Upper lobe of right lung (tissue), 1 donor: Measurements from ENCODE around the gene APCDD1. TPM values are rescaled to one million over a fixed set of nuclear protein-coding genes. Genes with fewer than 3 reads are reported as not detected.
"Not testable (repeated sequence)": the region's sequence is repeated elsewhere in the genome, so short reads cannot be mapped to it uniquely, and the experiment has no call there.

Experiments
- ATAC-seq: fragments of 200-7000 bp; cut with Tn5 transposase; one replicate; pipeline ENCODE4 v1.9.1; 2020; ENCODE audit warnings: mild to moderate bottlenecking, moderate library complexity
- DNase-seq: peaks from one replicate; pipeline ENCODE4 v3.0.0-alpha.2; 2020
- H3K27ac ChIP-seq: fragments of 200-600 bp; one replicate; pipeline ENCODE4 v1.8.0; 2022
- H3K27me3 ChIP-seq: fragments of 200-600 bp; one replicate; pipeline ENCODE4 v1.8.0; 2022; ENCODE audit warnings: mild to moderate bottlenecking
- H3K36me3 ChIP-seq: fragments of 200-600 bp; one replicate; pipeline ENCODE4 v1.8.0; 2022
- H3K4me1 ChIP-seq: fragments of 200-600 bp; one replicate; pipeline ENCODE4 v1.8.0; 2022
- H3K4me3 ChIP-seq: fragments of 200-600 bp; one replicate; pipeline ENCODE4 v1.8.0; 2022; ENCODE audit warnings: mild to moderate bottlenecking
- H3K9me3 ChIP-seq: fragments of 200-600 bp; one replicate; pipeline ENCODE4 v1.8.0; 2022
- intact Hi-C: fragments of 100-400 bp; cut with DNase I; formaldehyde crosslinking; loops from one replicate; pipeline ENCODE4 v1.11.0; 2022
- total RNA-seq: library from RNA; stranded (reverse); fragmentation: NEBNext Ultra II Directional; extraction: Animal tissue kit (Norgen Biotek cat#: 25700); gene quantifications from one replicate; pipeline ENCODE4 v1.2.1, GENCODE V29; 2021
- TF ChIP-seq, protein P1 (sequence below): fragments of 200-600 bp; IDR thresholded peaks from one replicate; pipeline ENCODE4 v1.8.0; 2022; ENCODE audit warnings: antibody characterized with exemption
- donor health status: DM: no; HTN: yes; CAD: no; lungs with severe emphysema.

APCDD1 gene
- total RNA-seq, 1 donor from 2014 or later = 27.6 TPM

DNA sequence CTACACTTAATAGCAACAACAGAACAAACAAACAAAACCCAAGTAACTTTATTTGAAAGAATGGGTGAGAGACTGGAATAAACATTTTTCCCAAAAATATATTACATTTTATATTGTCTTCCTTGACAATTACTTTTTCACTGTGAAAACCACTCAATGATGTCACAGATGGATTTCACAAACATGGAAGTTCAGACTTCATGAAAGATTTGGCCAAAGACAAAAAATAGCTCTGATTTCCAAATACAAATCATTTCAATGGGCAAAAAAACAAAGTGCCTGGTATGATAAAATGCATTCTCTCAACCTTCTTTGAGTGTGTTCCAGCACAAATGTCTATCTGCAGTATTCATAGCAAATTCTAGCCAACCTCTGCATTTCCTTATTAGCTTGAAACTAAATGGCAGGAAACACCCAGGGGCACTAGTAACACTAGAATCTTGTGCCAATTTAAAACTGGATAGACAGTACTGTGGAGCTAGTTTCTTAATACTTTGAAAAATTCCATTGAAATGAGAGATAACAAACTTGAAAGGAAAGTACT lies 42.8 kb downstream of the APCDD1 start:
- TF ChIP-seq, protein P1, sequence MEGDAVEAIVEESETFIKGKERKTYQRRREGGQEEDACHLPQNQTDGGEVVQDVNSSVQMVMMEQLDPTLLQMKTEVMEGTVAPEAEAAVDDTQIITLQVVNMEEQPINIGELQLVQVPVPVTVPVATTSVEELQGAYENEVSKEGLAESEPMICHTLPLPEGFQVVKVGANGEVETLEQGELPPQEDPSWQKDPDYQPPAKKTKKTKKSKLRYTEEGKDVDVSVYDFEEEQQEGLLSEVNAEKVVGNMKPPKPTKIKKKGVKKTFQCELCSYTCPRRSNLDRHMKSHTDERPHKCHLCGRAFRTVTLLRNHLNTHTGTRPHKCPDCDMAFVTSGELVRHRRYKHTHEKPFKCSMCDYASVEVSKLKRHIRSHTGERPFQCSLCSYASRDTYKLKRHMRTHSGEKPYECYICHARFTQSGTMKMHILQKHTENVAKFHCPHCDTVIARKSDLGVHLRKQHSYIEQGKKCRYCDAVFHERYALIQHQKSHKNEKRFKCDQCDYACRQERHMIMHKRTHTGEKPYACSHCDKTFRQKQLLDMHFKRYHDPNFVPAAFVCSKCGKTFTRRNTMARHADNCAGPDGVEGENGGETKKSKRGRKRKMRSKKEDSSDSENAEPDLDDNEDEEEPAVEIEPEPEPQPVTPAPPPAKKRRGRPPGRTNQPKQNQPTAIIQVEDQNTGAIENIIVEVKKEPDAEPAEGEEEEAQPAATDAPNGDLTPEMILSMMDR = no peak
- intact Hi-C loops = no loop called here
- DNase-seq = no peak
- ATAC-seq = no peak
- H3K4me1 ChIP-seq = no peaks in the 10 kb centered on the region
- no peaks in the 10 kb centered on the region for H3K36me3 ChIP-seq
- no peak overlapping the region for H3K27ac ChIP-seq
- no peaks in the 10 kb centered on the region for H3K27me3 ChIP-seq
- H3K4me3 ChIP-seq = no peak overlapping the region
- H3K9me3 ChIP-seq = no peaks in the 10 kb centered on the region

DNA sequence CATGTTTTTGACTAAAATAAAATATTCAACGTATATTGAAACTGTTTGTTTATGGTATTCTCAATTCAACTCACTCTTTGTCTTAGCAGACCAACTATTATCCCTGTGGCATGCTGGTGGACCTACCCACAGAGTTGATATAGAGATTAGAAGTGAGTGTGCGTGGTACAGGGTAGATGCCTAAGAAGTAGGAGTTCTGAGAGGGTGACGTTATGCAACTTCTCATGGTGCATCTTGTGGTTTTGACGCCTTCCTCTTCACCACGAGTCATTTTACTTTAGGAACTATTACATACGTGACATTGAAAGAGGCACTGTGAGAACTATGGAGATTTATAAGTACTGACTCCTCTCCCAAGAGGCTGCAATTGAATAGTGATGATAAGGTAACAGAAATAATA lies 44.8 kb downstream of the APCDD1 start:
- no peaks in the 10 kb centered on the region for H3K27me3 ChIP-seq
- H3K36me3 ChIP-seq = no peaks in the 10 kb centered on the region
- DNase-seq (no peak), ATAC-seq (peak; percentile 76)
- no peak overlapping the region for H3K4me3 ChIP-seq
- no peaks in the 10 kb centered on the region for H3K4me1 ChIP-seq
- TF ChIP-seq, protein P1 = no peak
- no peak overlapping the region for H3K27ac ChIP-seq
- intact Hi-C loops = no loop called here
- H3K9me3 ChIP-seq = no peaks in the 10 kb centered on the region

DNA sequence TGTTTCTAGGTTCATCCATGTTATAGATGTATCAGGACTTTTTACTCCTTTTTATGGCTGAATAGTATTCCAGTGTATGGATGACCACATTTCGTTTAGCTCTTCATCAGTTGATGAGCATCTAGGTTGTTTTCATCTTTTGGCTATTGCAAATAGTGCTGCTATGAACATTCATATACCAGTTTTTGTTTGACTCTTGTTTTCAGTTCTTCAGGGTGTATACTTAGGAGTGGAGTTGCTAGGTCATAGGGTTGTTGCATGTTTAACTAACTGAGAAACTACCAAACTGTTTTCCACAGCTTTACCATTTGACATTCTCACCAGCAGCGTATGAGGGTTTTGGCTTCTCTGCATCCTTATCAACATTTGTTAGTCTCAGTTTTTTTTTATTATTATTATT lies 45.6 kb downstream of the APCDD1 start:
- H3K9me3 ChIP-seq = no peaks in the 10 kb centered on the region
- no peaks in the 10 kb centered on the region for H3K27me3 ChIP-seq
- no peaks in the 10 kb centered on the region for H3K4me1 ChIP-seq
- no peak overlapping the region for H3K27ac ChIP-seq
- TF ChIP-seq, protein P1 = no peak
- H3K36me3 ChIP-seq = no peaks in the 10 kb centered on the region
- DNase-seq (no peak), ATAC-seq (no peak)
- no peak overlapping the region for H3K4me3 ChIP-seq
- intact Hi-C loops = no loop called here

DNA sequence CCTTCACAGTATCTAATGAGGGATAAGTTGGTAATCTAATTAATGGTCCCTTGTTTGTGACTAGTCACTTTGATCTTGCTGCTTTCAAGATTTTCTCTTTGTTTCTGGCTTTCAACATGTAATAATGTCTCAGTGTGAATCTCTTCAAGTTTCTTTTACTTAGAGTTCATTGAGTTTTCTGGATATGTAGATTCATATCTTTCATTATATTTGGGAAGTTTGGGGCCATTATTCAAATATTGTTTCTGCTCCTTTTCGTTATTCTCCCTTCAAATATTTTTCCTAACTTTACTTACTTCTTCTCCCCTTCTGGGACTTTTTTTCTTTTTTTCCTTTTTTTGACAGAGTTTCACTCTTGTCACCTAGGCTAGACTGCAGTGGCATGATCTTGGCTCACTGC lies 50.3 kb downstream of the APCDD1 start:
- H3K27me3 ChIP-seq = no peaks in the 10 kb centered on the region
- H3K4me3 ChIP-seq = no peak overlapping the region
- H3K27ac ChIP-seq = no peak overlapping the region
- DNase-seq = no peak
- TF ChIP-seq, protein P1 = no peak
- ATAC-seq = no peak
- H3K4me1 ChIP-seq = no peaks in the 10 kb centered on the region
- H3K36me3 ChIP-seq = no peaks in the 10 kb centered on the region
- intact Hi-C loops = no loop called here
- H3K9me3 ChIP-seq = peaks cover 7% of the 10 kb centered on the region

DNA sequence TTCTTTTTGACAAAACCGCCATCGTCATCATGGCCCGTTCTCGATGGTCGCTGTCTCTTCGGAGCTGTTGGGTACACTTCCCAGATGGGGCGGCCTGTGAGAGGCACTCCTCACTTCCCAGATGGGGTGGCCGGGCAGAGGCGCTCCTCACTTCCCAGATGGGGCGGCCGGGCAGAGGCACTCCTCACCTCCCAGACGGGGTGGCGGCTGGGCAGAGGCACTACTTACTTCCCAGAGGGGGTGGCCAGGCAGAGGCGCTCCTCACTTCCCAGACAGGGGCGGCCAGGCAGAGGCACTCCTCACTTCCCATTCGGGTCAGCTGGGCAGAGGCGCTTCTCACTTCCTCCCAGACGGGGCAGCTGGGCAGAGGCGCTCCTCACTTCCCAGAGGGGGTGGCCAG lies 51.5 kb downstream of the APCDD1 start:
- DNase-seq, H3K36me3 ChIP-seq, H3K9me3 ChIP-seq, intact Hi-C loops, H3K4me3 ChIP-seq, H3K27ac ChIP-seq, H3K4me1 ChIP-seq, H3K27me3 ChIP-seq, ATAC-seq: not testable (repeated sequence)

DNA sequence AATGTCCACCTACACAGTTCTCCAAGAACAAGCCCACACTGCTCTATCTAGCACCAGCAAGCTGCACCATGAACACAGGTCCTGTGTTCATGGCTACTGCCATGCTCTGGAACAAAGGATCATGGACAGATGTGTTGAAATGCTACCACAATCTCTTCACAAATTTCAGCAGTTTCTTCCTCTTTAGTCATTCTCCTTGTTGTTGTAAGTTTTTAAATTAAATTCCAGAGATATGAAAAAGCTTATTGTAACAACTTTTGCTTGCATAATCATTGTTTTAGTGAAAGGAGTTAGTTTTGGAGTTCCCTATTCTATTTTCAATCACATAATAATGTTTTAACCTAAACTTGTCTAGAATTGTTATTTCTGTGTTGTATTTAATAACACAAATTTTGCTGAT lies 54.2 kb downstream of the APCDD1 start:
- DNase-seq (no peak), ATAC-seq (peak; percentile 45)

More for the DNA sequence above, 54.2 kb downstream of the APCDD1 start:
- TF ChIP-seq, protein P1 = no peak
- H3K4me3 ChIP-seq = no peak overlapping the region
- intact Hi-C loops = no loop called here
- no peak overlapping the region for H3K27ac ChIP-seq
- H3K9me3 ChIP-seq = peaks cover 7% of the 10 kb centered on the region
- H3K4me1 ChIP-seq = no peaks in the 10 kb centered on the region
- H3K36me3 ChIP-seq = no peaks in the 10 kb centered on the region
- no peaks in the 10 kb centered on the region for H3K27me3 ChIP-seq
